ENCODE data around the gene SUSD5. TPM values are rescaled to one million over a fixed set of nuclear protein-coding genes. Genes with fewer than 3 reads are reported as not detected.
A peak's percentile ranks its signal among the peaks of the same experiment; 100 is the strongest.

SUSD5 gene
- total and polyA plus RNA-seq, 2 of the 4 experiments (the other 2 are of a cell fraction): 1.4 to 2.9 TPM

DNA sequence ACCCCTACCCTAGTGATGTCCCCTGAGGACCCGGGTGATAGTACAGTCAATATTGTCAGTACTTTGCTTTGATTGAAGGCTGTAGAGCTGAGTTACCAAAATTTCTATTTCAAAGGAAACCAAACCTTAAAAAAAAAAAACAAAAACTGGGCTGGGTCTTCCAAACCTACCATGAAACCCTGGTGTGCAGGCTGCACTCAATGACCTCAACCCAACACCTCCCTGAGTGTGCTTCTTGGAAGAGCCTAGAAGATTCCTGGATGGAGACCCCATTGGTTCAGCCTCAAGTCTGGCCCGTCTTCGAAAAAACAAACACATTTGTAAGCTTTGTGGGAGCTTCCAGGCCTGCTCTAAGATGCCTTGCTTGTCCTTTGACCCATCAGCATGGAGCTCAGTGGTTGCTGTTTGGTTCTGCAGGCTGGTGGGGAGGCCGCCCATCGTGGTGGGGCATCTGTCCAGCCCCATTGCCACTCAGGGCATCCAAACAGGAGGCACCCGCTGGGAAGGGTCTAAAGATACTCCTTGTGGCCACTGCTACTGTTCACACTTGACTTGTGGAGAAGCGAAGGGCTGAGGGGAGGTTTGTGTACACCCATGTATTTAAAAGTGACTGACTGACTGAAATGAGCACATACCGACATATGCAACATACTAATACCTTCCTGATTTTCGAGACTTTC is 72.6 kb downstream of the SUSD5 start:
- H3K36me3 ChIP-seq (ENCODE audit: control insufficient read depth, insufficient read depth, low read length): peaks cover 12% of the 10 kb centered on the region
- no peaks in the 10 kb centered on the region for H3K79me1 ChIP-seq (ENCODE audit: low read depth in 1 of 2, low read length in 2 of 2)
- DNase-seq (no peak), ATAC-seq (ENCODE audit: low read depth) (no peak)
- in situ Hi-C loops (cut with MboI; ENCODE audit: low sequenced_read_pairs): no loop called here
- H2AK5ac ChIP-seq (ENCODE audit: low read depth, low read length): 0 out of 2 replicates have a peak overlapping the region, but pooled peaks have one; percentile 6
- H2BK15ac ChIP-seq (ENCODE audit: low read depth, low read length): no peak overlapping the region
- H4K91ac ChIP-seq (ENCODE audit: insufficient read depth, low read depth, low read length): no peak overlapping the region
- no peak overlapping the region for H2BK120ac ChIP-seq (ENCODE audit: low read depth, low read length)
- no peaks in the 10 kb centered on the region; the same call in 1 of the 2 replicates for H4K20me1 ChIP-seq (ENCODE audit: insufficient read depth, low read length)
- H4K5ac ChIP-seq (ENCODE audit: low read depth, low read length): no peak overlapping the region
- no peak overlapping the region for H2BK5ac ChIP-seq (ENCODE audit: low read depth, low read length, poor library complexity, severe bottlenecking)
- POLR2A ChIA-PET (ENCODE audit: unreplicated experiment): interaction anchor here (0.6 kb wide), 1 partner anchor 185 kb away, joined by 3 read pairs; no protein-coding TSS in a partner anchor
- dilution Hi-C loops (cut with HindIII; ENCODE audit: low sequenced_read_pairs, unreplicated experiment): loop anchor here (25.0 kb wide), 1 partner anchor 241 kb away; no protein-coding TSS in a partner anchor
- H3K9me3 ChIP-seq (ENCODE audit: control insufficient read depth, insufficient read depth, low read length): no peaks in the 10 kb centered on the region
- no peak overlapping the region for H2AK9ac ChIP-seq (replicated peaks; ENCODE audit: low read depth, low read length, poor library complexity)
- H3K27me3 ChIP-seq (ENCODE audit: control insufficient read depth, insufficient read depth, low read length): no peaks in the 10 kb centered on the region
- BruUV-seq (replicated peaks): no TSS peak
- no peak overlapping the region for H3K56ac ChIP-seq (ENCODE audit: extremely low read depth, insufficient read depth, low read length)
- H3K18ac ChIP-seq (ENCODE audit: low read depth, low read length): no peak overlapping the region
- intact Hi-C loops (cut with micrococcal nuclease): no loop called here
- H3K23ac ChIP-seq (ENCODE audit: low read depth, low read length): no peak overlapping the region
- H3K9ac ChIP-seq (ENCODE audit: low read depth, low read length): no peak overlapping the region
- H3K9me1 ChIP-seq (ENCODE audit: insufficient read depth, low read length): peaks cover 7% of the 10 kb centered on the region; the same call in 1 of the 2 replicates
- CTCF ChIA-PET: interaction anchor here (0.9 kb wide), 1 partner anchor 22 kb away, joined by 3 read pairs; no protein-coding TSS in a partner anchor
- H4K8ac ChIP-seq (ENCODE audit: low read depth in 2 of 2, low read length in 2 of 2): no peak overlapping the region
- no peak overlapping the region for H2AFZ ChIP-seq (replicated peaks; ENCODE audit: low read length, poor library complexity)
- no peak overlapping the region for H3K14ac ChIP-seq (replicated peaks; ENCODE audit: low read depth, low read length)
- H3K4me1 ChIP-seq (ENCODE audit: control insufficient read depth, insufficient read depth, low read length): peaks cover 3% of the 10 kb centered on the region; the same call in 1 of the 2 replicates
- H3K27ac ChIP-seq (ENCODE audit: insufficient read depth, low read length): no peak overlapping the region
- no peak overlapping the region for H3K4me2 ChIP-seq (ENCODE audit: low read depth, low read length)
- no peak overlapping the region for H3K4ac ChIP-seq (ENCODE audit: low read depth, low read length)
- H2BK20ac ChIP-seq (ENCODE audit: low read depth, low read length): no peak overlapping the region
- no peak overlapping the region for H3K4me3 ChIP-seq (ENCODE audit: insufficient read depth, low read depth, low read length)
- 75% methylated on average over 4 of the region's 9 CpGs; no CpG with 5 or more reads in 1 of the 2 experiments for WGBS, 2 experiments (ENCODE audit: extremely low coverage in 2 of 2, insufficient read length in 1 of 2)
- no peak for TF ChIP-seq USF2 (IDR thresholded peaks at IDR 0.05; ENCODE audit: low read depth, low read length)
- TF ChIP-seq MAZ (IDR thresholded peaks at IDR 0.05; ENCODE audit: borderline replicate concordance, low read depth, low read length): no peak
- no peak for TF ChIP-seq CEBPB (IDR thresholded peaks at IDR 0.05; ENCODE audit: low read depth, low read length)
- TF ChIP-seq FOS (IDR thresholded peaks at IDR 0.05; ENCODE audit: low read depth, low read length): no peak
- no peak for TF ChIP-seq SMC3 (IDR thresholded peaks at IDR 0.05; ENCODE audit: low read depth, low read length)
- no peak for TF ChIP-seq RFX5 (IDR thresholded peaks at IDR 0.05; ENCODE audit: low read depth, low read length)
- no peak for TF ChIP-seq CHD1 (IDR thresholded peaks at IDR 0.05; ENCODE audit: low read depth, low read length)
- no peak for TF ChIP-seq MAFK (IDR thresholded peaks at IDR 0.05; ENCODE audit: low read depth, low read length)
- TF ChIP-seq RCOR1 (IDR thresholded peaks at IDR 0.05; ENCODE audit: insufficient replicate concordance, low read length): no peak
- no peak for TF ChIP-seq POLR2A (IDR thresholded peaks at IDR 0.05; ENCODE audit: low read depth, low read length)
- TF ChIP-seq CTCF (conservative IDR thresholded peaks at IDR 0.05; ENCODE audit: low read depth, low read length): no peak
- TF ChIP-seq, protein P1, sequence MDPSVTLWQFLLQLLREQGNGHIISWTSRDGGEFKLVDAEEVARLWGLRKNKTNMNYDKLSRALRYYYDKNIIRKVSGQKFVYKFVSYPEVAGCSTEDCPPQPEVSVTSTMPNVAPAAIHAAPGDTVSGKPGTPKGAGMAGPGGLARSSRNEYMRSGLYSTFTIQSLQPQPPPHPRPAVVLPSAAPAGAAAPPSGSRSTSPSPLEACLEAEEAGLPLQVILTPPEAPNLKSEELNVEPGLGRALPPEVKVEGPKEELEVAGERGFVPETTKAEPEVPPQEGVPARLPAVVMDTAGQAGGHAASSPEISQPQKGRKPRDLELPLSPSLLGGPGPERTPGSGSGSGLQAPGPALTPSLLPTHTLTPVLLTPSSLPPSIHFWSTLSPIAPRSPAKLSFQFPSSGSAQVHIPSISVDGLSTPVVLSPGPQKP (IDR thresholded peaks at IDR 0.05; ENCODE audit: borderline replicate concordance, low read depth, low read length): no peak
- TF ChIP-seq MXI1 (IDR thresholded peaks at IDR 0.05; ENCODE audit: borderline replicate concordance, low read depth, low read length): no peak
- no peak for TF ChIP-seq RAD21 (IDR thresholded peaks at IDR 0.05; ENCODE audit: low read length)
- TF ChIP-seq BHLHE40 (IDR thresholded peaks at IDR 0.05; ENCODE audit: low read depth, low read length): no peak

All from IMR-90 (cell line).